IPS DF 6.9 (cell line): ENCODE results near the gene RAN.

Source experiments
- DNase-seq: peaks from one replicate; pipeline ENCODE4 v3.0.0-alpha.2; 2013; ENCODE audit warnings: low read depth, low spot score
- H3K27ac ChIP-seq: one replicate; pipeline ENCODE4 v1.5.1; 2013; ENCODE audit warnings: low read length, control low read depth
- H3K27me3 ChIP-seq: 2 replicates; pipeline ENCODE4 v1.6.1; 2013; ENCODE audit warnings: mild to moderate bottlenecking, low read length; ENCODE audit not compliant: control insufficient read depth, insufficient read depth
- H3K36me3 ChIP-seq: 2 replicates; pipeline ENCODE4 v1.6.1; 2013; ENCODE audit warnings: low read length; ENCODE audit not compliant: control insufficient read depth, insufficient read depth
- H3K4me1 ChIP-seq: 2 replicates; pipeline ENCODE4 v1.6.1; 2013; ENCODE audit warnings: low read length; ENCODE audit not compliant: control insufficient read depth, insufficient read depth
- H3K4me3 ChIP-seq: 2 replicates; pipeline ENCODE4 v1.5.1; 2013; ENCODE audit warnings: mild to moderate bottlenecking, low read length
- H3K9me3 ChIP-seq: 2 replicates; pipeline ENCODE4 v1.6.1; 2013; ENCODE audit warnings: low read length, inconsistent platforms; ENCODE audit not compliant: control insufficient read depth, insufficient read depth
- WGBS: extraction: QIAGEN DNeasy Blood & Tissue Kit; methylation state at CpG from one replicate; pipeline ENCODE4 v1.1.7; 2013; ENCODE audit warnings: mixed read lengths, missing lambda C conversion rate; ENCODE audit not compliant: insufficient read length, insufficient coverage; 5-methylcytosine and 5-hydroxymethylcytosine counted together

The RAN gene

DNA sequence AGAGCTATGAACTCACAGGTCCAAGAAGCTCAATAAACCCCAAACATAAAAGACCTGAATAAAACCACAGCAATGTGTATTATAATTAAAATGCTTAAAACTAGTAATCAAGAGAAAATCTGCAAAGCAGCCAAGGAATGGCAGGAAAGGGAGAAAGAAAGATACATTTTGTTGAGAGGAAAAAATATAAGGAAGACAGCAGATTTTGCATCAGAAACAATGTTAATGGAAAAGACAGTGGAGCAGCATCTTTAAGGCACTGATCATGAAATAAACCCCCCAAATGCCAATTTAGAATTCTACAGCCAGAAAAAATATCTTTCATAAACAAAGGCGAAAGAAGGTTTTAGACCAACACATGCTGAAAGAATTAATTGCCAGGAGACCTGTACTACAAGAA is 39.3 kb downstream of the RAN start:
- H3K36me3 ChIP-seq: no peaks in the 10 kb centered on the region
- H3K4me1 ChIP-seq: no peaks in the 10 kb centered on the region
- no peak for DNase-seq
- H3K4me3 ChIP-seq: no peak overlapping the region
- no CpG with 5 or more reads among the region's 1 CpG for WGBS
- H3K27ac ChIP-seq: no peak overlapping the region
- H3K27me3 ChIP-seq: no peaks in the 10 kb centered on the region
- no peaks in the 10 kb centered on the region for H3K9me3 ChIP-seq

DNA sequence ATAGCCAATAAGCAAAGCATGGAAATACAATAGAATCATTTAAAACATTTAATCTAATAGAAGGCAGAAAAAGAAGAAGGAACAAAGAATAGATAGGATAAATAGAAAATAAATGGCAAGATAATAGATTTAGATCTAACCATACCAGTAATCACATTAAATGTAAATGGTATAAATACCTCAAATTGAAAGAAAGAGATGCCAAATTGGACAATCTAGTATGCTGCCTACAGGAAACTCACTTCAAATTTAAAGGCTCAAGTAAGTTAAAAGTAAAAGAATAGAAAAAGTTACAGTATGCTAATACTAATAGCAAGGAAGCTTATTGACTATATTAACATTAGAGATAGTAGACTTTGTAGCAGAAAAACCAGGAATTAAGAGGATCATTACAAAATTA is 40.1 kb downstream of the RAN start:
- Histone ChIP-seq H3K36me3 (no peaks in the 10 kb centered on the region), H3K4me3 (no peak overlapping the region), H3K4me1 (no peaks in the 10 kb centered on the region), H3K27ac (no peak overlapping the region), H3K27me3 (no peaks in the 10 kb centered on the region), H3K9me3 (no peaks in the 10 kb centered on the region)
- no peak for DNase-seq

DNA sequence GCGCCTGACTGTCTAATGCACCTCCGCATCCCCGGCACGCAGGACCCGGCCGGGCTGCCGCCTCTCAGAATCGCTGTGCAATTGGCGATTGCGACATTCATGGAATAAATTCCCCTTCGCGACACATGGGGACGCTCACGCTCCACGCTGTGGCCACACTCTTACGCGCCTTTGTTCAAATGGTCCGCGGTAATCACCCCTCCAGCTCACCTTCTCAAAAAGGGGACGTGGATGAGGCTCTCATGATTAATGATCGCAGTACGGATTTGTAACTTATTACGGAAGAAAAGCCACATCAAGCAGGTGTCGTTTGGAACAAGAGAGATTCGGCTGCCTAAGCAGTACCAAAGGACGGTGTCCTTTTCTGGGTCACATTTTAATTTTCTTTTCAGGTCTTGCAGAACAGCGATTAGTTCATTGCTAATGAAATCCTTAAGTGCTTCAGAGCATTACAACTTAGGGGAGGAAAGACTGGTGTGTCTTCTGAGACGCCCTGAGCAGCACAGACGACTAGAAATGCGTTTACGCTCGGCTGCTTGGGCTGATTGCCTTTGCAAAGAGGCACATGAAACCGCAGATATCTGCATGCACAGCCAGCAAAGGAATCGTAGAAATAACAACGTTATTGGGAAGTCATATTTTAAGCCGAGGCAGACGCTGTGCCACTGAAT is 44.5 kb downstream of the RAN start:
- no peak overlapping the region for H3K4me3 ChIP-seq
- H3K4me1 ChIP-seq: no peaks in the 10 kb centered on the region
- no peaks in the 10 kb centered on the region for H3K36me3 ChIP-seq
- H3K27ac ChIP-seq: no peak overlapping the region
- no peaks in the 10 kb centered on the region for H3K27me3 ChIP-seq
- peak; percentile 79 for DNase-seq
- no peaks in the 10 kb centered on the region for H3K9me3 ChIP-seq
- WGBS: no CpG with 5 or more reads among the region's 37 CpGs

DNA sequence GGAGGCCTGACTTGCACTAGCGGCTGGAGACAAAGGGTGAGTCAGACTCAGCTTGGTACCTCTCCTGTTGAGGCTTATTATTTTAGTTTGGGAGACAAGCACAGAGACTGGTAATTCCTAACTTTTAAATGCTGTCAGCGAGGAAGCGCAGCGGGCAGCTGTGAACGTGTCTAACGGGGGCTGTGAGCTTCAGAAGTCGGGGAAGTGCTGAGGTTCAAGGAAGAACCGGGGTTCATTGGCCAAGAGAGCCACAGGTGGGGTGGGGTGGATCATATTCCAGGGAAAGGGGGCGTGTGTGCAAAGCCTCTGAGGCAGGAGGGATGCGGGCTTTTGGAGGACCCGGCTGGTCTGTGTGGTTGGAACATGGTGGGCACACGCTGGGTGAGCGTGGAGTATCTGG is 45.7 kb downstream of the RAN start:
- no peaks in the 10 kb centered on the region for H3K4me1 ChIP-seq
- H3K27me3 ChIP-seq: no peaks in the 10 kb centered on the region
- H3K36me3 ChIP-seq: no peaks in the 10 kb centered on the region
- no peaks in the 10 kb centered on the region for H3K9me3 ChIP-seq
- WGBS: no CpG with 5 or more reads among the region's 13 CpGs
- H3K4me3 ChIP-seq: no peak overlapping the region
- H3K27ac ChIP-seq: no peak overlapping the region
- no peak for DNase-seq

DNA sequence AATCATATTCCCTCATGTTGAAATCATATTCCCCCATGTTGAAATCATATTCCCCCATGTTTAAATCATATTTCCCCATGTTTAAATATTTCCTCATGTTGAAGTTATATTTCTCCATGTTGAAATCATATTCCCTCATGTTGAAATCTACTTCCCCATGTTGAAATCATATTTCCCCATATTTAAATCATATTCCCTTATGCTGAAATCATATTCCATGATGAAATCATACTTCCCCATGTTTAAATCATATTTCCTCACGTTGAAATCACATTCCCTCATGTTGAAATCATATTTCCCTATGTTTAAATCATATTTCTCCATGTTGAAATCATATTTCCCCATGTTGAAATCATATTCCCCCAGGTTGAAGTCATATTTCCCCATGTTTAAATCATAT is 47.2 kb downstream of the RAN start:
- Histone ChIP-seq H3K4me1 (no peaks in the 10 kb centered on the region), H3K36me3 (no peaks in the 10 kb centered on the region), H3K27ac (no peak overlapping the region), H3K27me3 (no peaks in the 10 kb centered on the region), H3K9me3 (no peaks in the 10 kb centered on the region), H3K4me3 (no peak overlapping the region)
- no CpG with 5 or more reads among the region's 1 CpG for WGBS
- DNase-seq: no peak

DNA sequence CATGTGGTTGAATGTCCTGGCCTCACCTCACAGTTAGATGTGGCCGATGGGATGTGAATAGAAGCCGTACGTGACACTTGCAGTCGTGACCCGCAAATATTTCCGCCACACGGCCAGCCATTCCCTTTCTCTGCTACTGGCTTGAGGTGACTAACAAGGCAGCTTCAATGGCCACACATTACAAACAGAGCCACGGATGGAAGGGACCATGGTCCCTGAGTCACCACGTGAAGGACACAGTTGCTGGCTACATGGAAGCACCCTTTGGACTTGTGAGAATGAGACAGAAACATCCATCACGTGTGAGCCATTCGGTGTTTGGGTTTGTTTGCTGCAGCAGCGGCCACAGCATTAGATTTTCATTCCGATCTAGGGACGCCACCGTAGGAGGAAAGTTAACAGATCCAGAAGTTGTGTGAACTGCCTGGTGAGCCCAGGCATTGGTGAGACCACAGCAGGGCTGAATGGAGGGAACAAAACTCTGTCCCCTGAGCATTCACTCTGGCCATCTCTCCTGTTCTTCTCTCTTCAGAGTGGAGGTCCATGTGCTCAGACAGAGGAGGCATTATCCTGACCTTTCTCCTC is 48.3 kb downstream of the RAN start:
- Histone ChIP-seq H3K4me3 (no peak overlapping the region), H3K9me3 (no peaks in the 10 kb centered on the region), H3K27me3 (no peaks in the 10 kb centered on the region), H3K4me1 (no peaks in the 10 kb centered on the region), H3K27ac (no peak overlapping the region), H3K36me3 (no peaks in the 10 kb centered on the region)
- WGBS: no CpG with 5 or more reads among the region's 15 CpGs
- DNase-seq: no peak

DNA sequence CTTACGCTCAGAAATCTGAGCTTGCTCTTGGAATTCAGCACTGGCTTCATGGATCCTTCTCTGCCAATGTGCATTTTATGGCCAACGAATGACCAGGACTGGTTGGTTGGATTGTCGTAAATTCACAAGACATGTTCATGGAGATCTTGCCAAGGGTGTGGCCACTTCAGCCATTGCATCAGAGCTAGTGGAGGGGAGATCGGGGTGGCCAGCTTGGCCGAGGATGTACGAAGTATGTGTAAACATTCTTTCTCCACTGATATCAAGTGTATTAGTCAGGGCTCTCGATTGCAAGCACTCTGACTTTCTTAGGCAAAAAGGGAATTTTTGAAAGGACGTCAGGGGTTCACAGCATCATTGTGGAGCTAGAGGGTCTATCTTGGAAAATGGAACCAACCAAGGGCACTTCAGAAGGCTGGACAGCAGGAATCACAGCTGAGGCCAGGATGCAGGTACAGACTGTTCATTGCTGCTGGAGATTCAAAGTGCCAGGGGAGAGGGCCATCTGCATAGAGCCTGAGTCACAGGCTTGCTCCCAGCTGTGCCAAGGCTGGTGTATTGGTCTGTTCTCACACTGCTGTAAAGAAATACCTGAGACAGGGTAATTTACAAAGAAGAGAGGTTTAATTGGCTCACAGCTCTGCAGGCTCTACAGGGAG is 49.0 kb downstream of the RAN start:
- H3K27ac ChIP-seq: no peak overlapping the region
- H3K27me3 ChIP-seq: no peaks in the 10 kb centered on the region
- DNase-seq: no peak
- WGBS: no CpG with 5 or more reads among the region's 8 CpGs
- H3K36me3 ChIP-seq: no peaks in the 10 kb centered on the region
- H3K4me3 ChIP-seq: no peak overlapping the region
- no peaks in the 10 kb centered on the region for H3K9me3 ChIP-seq
- H3K4me1 ChIP-seq: no peaks in the 10 kb centered on the region

DNA sequence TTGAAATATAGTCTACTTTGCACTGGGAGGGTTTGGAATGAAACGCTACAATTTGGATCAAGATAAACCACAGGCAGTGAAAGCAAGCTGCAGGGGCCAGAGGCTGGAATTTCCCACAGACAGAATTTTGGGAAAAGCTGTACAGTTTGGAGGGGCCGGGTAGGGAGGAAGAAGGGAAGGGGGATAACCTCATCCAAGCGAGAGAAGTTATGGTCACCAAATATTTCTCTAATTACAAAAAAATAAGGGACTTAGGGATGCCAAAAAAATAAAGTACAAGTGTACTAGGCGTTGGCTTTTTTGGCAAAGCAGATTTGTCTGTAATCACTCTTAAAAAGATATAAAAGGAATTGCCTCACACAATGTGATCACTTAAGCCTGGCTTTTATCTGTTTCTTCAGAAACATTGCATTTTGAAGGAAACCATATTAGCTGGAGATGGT is 50.7 kb downstream of the RAN start:
- no peak for DNase-seq
- Histone ChIP-seq H3K27ac (no peak overlapping the region), H3K27me3 (no peaks in the 10 kb centered on the region), H3K9me3 (no peaks in the 10 kb centered on the region), H3K4me3 (no peak overlapping the region), H3K4me1 (no peaks in the 10 kb centered on the region), H3K36me3 (no peaks in the 10 kb centered on the region)
- no CpG with 5 or more reads among the region's 4 CpGs for WGBS

DNA sequence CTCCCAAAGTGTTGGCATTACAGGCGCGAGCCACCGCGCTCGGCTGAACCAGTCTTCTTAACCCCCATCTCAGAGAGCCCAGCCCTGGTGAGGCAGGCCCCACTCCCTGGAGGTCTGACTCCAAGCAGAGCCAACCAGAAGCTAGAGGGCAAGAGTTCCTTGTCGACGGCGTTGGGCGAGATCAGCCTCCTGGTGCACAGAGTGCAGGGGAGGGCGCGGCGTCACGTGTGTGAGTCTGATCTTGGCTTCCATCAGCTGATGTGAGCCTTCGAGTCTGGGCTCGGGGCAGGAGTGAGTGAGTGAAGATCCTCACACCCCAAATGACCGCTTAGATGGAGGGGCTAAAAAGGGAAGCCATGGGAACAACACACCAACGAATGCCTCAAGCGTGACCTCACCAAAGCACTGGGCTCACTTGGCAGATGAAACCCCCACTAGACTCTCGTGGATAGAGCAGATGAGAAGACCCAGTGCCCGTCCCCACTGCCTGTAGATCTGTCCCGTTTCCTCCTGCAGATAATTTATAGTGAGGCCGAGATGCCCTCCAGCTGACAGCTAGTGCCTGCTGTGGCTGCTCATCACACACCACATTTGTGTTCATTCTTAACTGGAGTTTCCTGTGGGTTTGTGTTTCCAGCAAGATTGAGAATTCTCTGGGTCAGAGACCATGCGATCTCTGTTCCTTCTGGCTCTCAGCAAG is 53.2 kb downstream of the RAN start:
- Histone ChIP-seq H3K9me3 (no peaks in the 10 kb centered on the region), H3K36me3 (no peaks in the 10 kb centered on the region), H3K4me1 (no peaks in the 10 kb centered on the region), H3K27ac (no peak overlapping the region), H3K4me3 (no peak overlapping the region), H3K27me3 (no peaks in the 10 kb centered on the region)
- DNase-seq: no peak
- no CpG with 5 or more reads among the region's 23 CpGs for WGBS

DNA sequence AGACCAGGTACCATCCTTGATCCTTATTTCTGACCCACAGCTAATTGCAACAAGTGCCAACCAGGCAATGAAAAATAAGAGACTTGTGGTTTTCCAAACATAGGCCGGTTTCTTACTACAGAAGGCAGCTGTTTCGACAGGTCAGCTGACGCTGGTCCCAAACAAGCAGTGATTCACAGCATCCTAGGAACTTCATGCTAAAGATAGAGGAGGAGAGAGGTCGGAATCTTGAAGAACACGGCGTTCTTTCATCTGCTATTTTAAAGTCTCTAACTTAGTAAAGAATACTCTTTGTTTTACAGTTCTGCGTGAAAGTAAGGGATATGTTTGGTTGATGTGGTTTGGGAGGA is 53.8 kb downstream of the RAN start:
- no CpG with 5 or more reads among the region's 7 CpGs for WGBS
- DNase-seq: no peak
- H3K27ac ChIP-seq: no peak overlapping the region

More for the DNA sequence above, 53.8 kb downstream of the RAN start:
- H3K27me3 ChIP-seq: no peaks in the 10 kb centered on the region
- H3K9me3 ChIP-seq: no peaks in the 10 kb centered on the region
- no peaks in the 10 kb centered on the region for H3K4me1 ChIP-seq
- H3K36me3 ChIP-seq: no peaks in the 10 kb centered on the region
- no peak overlapping the region for H3K4me3 ChIP-seq
